GM18868 (cell line): ENCODE measurements around the gene STK38.
"Not testable (repeated sequence)": the region's sequence is repeated elsewhere in the genome, so short reads cannot be mapped to it uniquely, and the experiment has no call there.

Experiments used
- ATAC-seq: cut with Tn5 transposase; IDR thresholded peaks from one replicate; pipeline ENCODE4 v1.9.1; 2021; ENCODE audit warnings: mild to moderate bottlenecking, moderate library complexity; ENCODE audit not compliant: unreplicated experiment

The STK38 gene

DNA sequence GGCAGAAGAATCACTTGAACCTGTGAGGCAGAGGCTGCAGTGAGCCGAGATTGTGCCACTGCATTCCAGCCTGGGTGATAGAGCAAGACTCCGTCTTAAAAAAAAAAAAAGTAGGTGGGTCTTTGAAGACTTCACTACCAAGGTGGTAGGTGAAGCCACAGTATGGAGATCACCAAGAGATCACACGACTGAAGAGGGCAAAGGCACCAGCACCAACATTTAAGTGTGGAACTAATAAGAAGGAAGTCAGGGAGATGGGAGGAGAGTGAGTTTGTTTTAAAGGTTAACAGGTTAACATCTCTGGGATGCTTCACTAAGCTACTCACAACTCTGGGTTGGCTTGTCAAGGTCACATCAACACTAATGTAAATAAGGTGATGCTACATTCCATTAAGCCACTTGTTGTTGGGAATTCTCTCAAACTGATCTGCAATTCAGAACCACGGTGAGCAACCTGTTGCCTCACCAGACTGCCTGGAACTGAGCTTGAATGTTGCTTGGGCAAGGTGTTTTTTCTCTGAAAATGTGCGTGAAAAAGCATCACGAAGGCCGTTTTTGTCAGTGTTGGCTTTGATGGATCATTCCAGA is 55.8 kb downstream of the STK38 start:
- ATAC-seq, result no peak

DNA sequence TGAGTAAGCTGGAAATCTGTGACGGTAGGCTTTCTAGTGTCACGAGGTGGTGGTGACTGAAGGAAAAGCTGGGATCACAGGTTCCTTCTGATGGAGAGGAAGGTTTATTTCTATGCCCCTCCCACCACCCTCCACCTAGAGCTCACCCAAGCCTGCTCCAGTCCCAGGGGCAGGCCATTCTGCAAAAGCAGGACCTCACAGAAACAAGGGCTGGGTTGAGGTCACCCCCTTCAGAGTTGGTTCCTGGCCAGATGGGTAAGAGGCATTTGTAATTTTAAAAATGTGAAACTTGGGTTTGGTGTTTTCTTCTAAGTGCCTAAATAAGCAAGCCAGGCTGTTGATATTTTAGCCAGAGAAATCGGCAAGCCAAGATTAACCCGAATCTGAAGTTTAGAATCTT is 57.9 kb downstream of the STK38 start:
- no peak for ATAC-seq

DNA sequence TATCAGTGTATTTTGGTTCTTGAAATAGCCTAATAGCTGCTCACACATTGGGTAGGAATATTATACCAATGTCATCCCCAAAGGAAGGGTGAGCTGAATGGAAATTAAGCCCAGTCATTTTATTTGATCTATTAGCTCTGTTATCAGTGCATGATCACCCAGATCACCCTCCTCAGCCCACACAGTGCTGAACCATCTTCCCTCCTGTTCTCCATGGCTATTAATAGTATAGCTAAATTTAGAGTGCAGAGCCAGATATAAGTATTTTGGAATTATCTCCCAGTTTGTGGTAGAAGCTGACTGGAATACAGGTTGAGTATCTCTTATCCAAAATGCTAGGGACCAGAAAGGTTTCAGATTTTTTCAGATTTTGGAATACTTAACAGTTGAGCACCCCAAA is 59.1 kb downstream of the STK38 start:
- no peak for ATAC-seq

DNA sequence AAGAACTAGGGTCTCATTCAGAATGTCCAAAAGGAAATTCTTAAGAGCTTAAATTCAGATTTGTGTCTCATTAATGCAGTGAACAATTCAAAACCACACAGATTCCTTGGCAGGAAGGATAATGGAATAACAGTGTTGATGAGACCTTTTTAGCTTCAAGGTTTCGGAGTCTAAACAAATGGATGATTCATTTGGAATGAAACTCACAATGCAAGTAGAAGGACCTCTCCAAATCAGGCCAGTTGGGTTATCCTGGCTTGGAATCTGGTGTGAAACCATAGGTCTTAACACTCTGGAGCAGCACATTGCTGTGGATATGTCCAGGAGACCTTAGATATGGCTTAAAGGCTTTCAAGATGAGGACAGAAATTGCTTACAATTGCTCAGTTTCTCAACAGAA is 59.6 kb downstream of the STK38 start:
- ATAC-seq, result no peak

DNA sequence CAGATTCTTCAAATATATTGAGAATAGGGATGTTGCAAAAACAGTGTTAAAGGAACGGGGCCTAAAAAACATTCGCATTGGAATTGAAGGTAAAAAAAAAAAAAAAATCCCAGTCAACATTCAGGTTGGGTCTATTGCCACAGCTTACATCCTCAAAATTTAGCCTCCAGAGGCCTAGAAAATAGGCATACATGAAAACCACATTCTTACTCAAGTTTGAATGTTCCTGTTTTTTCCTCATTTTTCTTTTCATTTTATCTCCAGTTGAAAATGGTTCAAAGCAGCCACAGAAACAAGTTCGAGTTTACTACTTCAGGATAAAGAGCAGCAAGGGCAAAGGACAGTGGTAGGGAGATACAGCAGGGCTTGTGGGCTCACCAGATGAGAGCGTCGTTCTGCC is 62.5 kb downstream of the STK38 start:
- no peak for ATAC-seq

DNA sequence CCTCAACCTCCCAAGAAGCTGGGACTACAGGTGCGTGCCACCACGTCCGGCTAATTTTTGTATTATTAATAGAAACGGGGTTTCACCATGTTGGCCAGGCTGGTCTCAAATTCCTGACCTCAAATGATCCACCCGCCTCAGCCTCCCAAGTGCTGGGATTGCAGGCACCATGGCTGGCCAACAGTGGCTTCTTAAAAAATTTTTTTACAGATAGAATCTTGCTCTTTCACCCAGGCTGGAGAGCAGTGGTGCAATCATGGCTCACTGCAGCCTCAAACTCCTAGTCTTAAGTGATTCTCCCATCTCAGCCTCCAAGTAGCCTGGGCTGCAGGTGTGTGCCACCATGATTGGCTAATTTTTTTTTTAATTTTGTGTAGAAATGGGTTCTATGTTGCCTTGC is 64.0 kb downstream of the STK38 start:
- ATAC-seq, result not testable (repeated sequence)

DNA sequence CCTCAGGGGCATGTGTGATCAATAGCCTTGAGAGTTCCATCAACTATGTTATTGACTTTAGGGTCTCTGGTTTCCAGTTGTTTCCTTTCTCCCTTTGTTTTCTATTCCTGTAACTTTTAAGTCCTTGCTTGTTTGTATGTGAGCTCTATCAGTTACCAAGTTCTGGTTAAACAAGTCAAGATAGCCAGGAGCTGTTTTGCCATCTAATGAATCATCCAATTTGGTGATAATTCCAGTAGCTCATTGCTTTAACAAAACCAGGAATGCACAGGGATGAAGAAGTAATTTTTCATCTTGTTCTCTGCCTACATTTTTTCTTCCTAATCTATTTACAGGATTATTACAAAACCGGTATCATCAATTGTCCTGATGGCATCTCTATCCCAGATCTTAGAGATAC is 68.0 kb downstream of the STK38 start:
- no peak for ATAC-seq

DNA sequence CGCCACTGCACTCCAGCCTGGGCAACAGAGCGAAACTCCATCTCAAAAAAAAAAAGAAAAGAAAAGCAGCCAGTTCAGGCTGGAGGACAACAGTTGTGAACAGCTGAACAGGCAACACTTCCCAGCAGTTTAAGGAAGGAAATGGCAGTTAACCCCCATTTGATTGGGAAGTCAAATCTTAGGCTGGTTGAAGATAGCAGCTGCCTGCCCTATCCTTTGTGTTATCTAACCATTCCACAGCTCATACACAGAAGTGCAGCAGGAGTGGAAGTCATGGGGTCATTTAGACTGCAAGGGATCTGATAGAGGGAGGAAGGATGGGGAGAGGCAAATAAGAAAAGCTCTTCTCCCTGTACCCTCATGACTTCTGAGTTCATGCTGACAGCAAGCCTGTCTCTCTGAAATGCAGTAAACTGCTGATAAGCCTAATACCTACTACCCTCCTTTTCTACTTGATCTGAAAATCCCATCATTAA is 69.2 kb downstream of the STK38 start:
- ATAC-seq, result no peak

DNA sequence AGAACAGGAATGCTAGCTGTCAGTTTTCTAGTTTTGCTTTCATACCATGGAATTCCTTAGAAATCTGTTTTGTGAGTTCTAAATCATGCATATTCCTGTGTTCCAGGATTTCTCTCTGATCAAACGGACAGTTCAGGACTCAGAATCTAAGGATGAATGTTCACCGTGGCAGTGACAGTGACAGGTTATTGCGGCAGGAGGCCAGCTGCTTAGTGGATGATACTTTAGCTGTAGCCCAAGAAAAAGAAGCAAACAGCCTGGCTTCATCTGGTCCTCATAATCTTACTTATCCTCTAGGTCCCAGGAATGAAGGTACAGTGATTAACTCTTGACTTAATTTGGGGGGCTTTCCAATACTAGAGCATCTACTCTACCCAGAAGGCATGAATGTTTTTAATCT is 77.3 kb downstream of the STK38 start:
- ATAC-seq, result no peak

DNA sequence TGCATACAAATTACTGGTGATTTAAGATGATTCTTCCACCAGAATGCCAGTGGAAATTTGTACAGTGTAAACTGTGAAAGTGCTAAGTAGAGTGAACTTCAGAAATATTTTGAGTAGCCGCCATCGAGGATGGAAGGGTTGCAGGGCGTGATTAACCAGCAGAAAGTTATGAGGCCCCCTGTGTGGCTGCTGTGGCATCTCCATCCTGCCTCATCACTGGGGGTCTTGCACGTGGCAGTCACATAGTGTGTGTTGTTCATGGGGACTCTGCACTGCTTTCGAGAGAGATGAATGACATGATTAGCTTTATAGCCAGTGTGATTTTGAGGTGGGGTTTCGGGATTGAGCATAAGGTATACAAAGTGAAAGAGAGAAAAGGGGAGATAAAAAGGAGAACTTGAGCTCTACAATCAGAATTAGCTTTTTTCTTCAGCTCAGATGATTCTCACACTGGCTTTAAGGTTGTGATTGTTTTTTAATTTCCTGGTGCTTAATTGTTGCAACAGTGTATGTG is 78.1 kb downstream of the STK38 start:
- no peak for ATAC-seq

DNA sequence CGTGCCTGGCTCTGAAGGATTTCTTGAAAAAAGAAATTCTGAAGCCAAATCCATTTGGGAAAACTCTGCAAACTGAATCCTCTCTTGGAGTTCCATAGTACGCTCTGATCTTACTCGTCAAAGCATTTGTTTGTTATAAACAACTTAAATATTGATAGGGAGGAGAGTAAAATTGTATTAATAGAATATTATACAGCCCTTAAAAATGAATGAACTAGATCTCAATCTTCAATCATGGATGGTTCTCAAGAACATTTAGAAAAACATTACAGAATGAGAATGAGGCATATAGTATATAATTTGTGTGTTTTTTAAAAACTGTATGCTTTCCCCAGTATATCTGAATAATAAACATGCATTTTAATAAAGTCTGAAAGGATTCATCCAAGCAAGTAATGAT is 79.7 kb downstream of the STK38 start:
- no peak for ATAC-seq

DNA sequence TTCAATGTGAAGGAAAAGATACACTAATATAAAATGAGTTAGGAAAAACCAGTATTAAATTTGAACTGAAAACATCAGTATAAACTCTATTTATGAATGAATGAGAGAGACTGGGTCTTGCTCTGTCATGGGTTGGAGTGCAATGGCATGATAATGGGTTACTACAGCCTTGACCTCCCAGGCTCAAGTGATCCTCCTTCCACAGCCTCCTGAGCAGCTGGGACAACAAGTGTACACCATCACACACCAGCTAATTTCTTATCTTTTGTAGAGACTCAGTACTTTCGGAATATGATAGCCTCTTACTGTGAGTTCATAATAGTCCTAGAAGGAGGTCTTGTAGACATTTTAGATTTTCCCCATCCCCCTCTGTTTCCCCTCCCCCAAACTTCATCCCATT is 83.0 kb downstream of the STK38 start:
- no peak for ATAC-seq

DNA sequence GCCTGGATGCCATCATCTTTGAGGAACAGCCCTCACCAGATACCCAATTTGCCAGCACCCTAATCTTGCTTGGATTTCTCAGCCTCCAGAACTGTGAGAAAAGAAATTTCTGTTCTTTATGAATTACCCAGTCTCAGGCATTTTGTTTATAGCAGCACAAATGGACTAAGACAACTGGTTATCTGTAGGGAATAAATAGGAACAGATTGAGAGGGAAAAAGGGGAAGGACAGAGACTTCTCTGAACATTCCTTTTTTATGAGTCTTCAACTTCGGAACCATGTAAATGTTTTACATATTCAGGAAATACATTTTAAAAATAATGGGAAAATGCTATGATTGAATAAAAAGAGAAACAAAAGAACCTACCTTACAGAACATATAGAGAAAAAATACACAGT is 83.6 kb downstream of the STK38 start:
- ATAC-seq, result no peak

DNA sequence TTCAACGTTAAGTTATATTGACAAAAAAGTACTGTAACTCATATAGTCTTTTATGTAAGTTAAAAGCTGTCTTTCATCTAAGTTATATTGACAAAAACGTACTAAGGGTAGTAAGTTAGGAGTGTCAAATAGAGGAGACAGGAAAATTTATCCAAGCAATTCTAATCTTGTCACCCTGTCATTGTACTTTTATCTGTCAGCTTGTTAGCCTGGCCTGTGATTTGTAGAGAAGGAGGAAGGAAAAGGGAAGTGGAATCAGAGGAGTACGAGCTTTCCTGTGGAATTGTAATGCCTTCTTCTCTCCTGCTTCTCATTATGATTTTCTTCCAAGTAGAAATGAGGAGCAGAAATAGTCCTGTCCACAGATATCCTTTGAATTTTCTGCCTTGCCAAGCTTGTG is 85.6 kb downstream of the STK38 start:
- no peak for ATAC-seq

DNA sequence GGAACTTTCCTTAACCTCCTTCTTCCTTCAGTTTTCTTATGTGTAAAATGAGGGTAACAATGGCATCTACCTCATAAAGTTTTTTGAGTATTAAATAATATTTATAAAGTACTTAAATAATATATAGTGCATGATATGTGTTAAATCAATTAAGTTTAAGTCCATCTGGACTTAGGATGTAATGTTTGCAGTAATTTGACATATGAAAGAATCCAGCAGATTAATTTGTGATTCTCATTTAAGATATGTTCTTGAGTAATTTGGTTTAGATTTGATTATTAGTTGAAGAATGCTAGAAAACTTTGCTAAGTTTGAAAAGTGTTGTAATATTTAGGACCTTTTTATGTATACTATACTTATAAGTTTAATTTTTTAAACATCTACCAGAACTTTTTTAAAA is 86.4 kb downstream of the STK38 start:
- no peak for ATAC-seq

DNA sequence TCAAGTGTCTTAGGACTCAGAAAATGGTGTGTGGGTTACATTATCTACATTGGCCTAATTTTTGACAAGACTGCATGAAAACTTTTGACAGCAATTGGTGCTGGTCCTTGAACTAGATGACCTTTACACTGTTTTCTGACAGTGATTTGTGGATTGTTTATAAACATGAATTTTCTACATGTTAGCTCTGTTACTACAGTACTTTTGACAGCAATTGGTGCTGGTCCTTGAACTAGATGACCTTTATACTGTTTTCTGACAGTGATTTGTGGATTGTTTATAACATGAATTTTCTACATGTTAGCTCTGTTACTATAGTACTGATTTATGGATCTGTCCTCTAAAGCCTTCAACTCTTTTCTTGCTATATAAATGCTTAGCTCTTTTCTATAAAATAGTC is 87.8 kb downstream of the STK38 start:
- ATAC-seq, result no peak

DNA sequence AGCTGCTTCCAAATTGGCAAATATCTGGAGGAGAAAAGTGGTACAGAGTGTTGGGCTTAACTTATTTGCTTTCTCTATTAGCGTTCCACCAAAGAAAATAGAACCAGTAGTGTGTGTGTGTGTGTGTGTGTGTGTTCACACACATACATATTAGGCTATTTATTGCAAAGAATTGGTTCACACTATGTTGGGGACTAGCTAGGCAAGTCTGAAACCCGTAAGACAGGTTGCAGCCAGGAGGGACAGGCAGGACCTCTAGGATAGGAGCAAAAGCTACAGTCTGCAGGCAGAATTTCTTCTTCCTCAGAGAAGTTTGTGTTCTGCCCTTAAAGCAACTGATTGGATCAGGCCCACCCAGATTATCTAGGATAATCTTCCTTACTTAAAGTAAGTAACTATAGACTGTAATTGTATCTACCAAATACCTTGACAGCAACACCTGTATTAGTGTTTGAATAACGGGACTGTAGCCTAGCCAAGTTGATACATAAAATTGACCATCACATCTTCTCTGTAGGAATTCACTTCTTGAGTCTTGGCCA is 91.7 kb downstream of the STK38 start:
- ATAC-seq, result no peak

DNA sequence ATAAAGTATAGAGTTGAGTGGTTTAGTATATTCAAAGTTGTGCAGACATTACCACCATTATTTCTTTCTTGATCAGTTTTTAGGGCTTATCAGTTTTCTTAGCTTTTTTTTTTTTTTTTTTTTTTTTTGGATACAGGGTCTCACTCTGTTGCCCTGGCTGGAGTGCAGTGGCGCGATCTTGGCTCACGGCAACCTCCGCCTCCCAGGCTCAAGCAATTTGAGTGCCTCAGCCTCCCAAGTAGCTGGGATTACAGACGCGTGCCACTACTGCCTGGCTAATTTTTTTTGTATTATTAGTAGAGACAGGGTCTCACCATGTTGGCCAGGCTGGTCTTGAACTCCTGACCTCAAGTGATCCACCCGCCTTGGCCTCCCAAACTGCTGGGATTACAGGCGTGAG is 94.4 kb downstream of the STK38 start:
- not testable (repeated sequence) for ATAC-seq

DNA sequence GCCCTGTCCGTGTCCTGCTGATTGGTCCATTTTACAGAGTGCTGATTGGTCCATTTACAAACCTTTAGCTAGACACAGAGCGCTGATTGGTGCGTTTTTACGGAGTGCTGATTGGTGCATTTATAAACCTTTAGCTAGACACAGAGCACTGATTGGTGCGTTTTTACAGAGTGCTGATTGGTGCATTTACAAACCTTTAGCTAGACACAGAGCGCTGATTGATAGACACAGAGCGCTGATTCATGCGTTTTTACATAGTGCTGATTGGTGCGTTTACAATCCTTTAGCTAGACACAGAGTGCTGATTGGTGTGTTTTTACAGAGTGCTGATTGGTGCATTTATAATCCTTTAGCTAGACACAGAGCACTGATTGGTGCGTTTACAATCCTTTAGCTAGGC is 98.1 kb downstream of the STK38 start:
- not testable (repeated sequence) for ATAC-seq

DNA sequence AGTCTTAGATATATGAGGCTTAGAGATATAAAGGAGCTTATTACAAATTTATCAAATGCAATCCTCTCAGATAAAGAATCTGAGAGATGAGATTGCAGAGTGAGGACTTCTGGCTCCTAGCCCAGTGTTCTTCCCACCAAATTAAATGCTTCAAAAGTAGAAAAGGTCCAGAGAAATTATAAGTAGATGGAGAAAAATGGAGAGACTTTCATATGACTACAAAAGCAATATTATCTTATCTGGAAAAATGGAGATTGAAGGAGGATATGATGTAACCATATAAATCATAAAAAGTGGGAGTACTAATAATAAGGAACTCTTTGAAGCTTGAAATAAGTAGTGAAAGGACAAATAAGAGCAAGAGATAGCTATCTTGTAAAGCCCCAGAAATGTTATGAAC is 101.7 kb downstream of the STK38 start:
- ATAC-seq, result no peak

DNA sequence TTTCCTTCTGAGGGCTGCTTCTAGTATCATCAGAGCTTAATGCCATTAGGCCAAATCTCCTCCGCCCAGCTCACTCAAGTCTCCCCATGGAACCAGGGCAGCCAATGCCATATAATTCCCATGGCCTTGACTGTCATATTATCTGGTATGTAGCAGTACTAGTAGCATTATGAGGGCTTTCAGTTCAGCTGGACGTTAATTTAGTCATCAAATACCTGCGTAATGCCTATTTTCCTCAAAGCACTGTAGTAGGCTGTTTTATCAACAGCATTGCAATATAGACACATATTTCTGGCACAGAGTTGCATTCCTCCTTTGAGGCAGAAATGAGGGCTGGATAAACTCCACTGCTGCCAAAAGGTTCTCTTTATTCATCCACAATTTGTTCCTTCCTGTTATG is 102.8 kb downstream of the STK38 start:
- ATAC-seq, result no peak
